Measurements from ENCODE around the gene UCP2. TPM values are rescaled to one million over a fixed set of nuclear protein-coding genes. Genes with fewer than 3 reads are reported as not detected.
A peak's percentile ranks its signal among the peaks of the same experiment; 100 is the strongest.

Gene UCP2
- total RNA-seq, 1 donor: 1.5 TPM

DNA sequence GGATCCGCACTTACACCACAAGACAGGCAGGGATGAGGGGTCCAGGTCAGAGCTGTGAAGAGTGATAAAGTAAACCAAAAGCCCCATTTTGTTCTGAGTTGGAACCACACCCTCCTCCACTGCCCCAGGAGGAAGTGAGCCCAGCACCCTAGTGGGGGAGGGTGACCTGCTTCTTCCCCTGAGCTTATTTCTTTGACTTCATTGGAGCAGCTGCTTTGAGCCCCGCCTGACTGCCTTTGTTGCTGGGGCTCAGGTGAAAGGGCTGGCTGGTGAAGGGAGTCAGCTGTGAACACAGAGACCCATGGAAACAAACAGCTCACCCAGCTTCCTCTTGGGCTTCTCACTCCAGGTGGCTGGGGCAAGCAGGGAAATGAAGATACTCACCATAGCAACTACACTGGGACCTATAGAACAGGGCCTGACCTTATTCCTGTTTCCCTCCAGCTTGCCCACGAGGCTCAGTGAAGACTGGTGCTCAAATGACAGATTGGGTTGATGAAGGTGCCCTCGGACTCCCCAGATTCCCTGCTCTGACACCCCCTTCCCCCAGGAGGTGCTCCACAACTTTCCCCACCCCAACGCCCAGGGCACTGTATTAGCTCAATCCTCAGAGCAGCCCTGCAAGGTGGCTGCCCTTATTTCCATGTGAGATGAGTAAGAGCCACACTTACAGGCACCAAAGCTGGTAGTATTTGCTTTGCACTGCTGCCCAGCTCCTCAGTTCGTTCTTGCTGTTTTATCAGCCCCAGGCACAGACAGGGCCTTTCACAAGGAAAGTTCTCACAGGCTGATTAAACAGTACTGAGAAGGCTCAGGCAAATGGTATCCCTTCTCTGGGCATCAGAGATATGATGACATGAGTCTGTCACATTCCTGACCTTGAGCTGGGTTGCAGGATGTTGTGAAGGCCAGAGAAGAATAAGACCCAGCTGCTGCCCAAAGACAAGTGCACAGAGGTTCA, 2.4 kb downstream of the UCP2 start:
- H3K4me3 ChIP-seq (ENCODE audit: low read depth, low read length): no peak overlapping the region

GRCh38 chr11:73978576-73979086, 4.0 kb downstream of the UCP2 start:
- TF ChIP-seq CTCF (IDR thresholded peaks at IDR 0.05; ENCODE audit: insufficient read depth, low read length): no peak
- peak; percentile 18 for DNase-seq (ENCODE audit: low read depth)

More for the DNA sequence above, 2.4 kb downstream of the UCP2 start:
- no peak for DNase-seq (ENCODE audit: low read depth)
- TF ChIP-seq CTCF (IDR thresholded peaks at IDR 0.05; ENCODE audit: insufficient read depth, low read length): no peak

DNA sequence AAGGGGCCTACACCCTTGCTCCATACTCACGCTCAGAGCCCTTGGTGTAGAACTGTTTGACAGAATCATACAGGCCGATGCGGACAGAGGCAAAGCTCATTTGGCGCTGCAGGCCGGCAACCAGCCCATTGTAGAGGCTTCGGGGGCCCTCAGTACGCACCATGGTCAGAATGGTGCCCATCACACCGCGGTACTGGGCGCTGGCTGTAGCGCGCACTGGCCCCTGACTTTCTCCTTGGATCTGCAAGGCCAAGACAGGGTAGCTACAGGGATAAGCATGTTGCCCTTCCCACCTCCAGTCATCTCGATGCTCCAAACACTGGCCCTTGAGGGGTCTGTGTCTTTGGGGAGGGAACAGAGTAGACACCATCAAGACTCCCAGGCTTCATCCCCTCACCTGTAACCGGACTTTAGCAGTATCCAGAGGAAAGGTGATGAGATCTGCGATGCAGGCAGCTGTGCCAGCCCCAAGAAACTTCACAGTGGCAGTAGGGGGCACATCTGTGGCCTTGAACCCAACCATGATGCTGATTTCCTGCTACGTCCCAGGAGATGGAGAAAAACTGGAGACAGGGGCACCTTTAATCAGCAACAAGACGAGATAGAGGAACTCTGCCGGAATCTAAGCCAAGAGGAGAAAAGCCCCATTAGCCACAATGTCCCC, 4.7 kb downstream of the UCP2 start:
- no peak for DNase-seq (ENCODE audit: low read depth)
- H3K4me3 ChIP-seq (ENCODE audit: low read depth, low read length): no peak overlapping the region
- TF ChIP-seq CTCF (IDR thresholded peaks at IDR 0.05; ENCODE audit: insufficient read depth, low read length): no peak

More at GRCh38 chr11:73978576-73979086, 4.0 kb downstream of the UCP2 start:
- H3K4me3 ChIP-seq (ENCODE audit: low read depth, low read length): no peak overlapping the region

- TF ChIP-seq CTCF (IDR thresholded peaks at IDR 0.05; ENCODE audit: insufficient read depth, low read length): no peak
- H3K4me3 ChIP-seq (ENCODE audit: low read depth, low read length): no peak overlapping the region
- no peak for DNase-seq (ENCODE audit: low read depth)
Measured at GRCh38 chr11:73976451-73977151, 6.0 kb downstream of the UCP2 start.

DNA sequence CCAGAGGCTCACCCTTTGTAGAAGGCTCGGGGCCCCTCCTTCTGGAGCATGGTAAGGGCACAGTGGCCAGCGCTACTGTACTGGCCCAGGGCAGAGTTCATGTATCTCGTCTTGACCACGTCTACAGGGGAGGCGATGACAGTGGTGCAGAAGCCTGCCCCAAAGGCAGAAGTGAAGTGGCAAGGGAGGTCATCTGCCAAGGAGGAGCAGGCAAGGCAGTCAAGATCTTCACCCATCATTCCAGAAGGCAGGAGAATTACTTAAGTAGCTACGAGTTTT, 7.2 kb downstream of the UCP2 start:
- H3K4me3 ChIP-seq (ENCODE audit: low read depth, low read length): no peak overlapping the region
- TF ChIP-seq CTCF (IDR thresholded peaks at IDR 0.05; ENCODE audit: insufficient read depth, low read length): no peak
- DNase-seq (ENCODE audit: low read depth): no peak

DNA sequence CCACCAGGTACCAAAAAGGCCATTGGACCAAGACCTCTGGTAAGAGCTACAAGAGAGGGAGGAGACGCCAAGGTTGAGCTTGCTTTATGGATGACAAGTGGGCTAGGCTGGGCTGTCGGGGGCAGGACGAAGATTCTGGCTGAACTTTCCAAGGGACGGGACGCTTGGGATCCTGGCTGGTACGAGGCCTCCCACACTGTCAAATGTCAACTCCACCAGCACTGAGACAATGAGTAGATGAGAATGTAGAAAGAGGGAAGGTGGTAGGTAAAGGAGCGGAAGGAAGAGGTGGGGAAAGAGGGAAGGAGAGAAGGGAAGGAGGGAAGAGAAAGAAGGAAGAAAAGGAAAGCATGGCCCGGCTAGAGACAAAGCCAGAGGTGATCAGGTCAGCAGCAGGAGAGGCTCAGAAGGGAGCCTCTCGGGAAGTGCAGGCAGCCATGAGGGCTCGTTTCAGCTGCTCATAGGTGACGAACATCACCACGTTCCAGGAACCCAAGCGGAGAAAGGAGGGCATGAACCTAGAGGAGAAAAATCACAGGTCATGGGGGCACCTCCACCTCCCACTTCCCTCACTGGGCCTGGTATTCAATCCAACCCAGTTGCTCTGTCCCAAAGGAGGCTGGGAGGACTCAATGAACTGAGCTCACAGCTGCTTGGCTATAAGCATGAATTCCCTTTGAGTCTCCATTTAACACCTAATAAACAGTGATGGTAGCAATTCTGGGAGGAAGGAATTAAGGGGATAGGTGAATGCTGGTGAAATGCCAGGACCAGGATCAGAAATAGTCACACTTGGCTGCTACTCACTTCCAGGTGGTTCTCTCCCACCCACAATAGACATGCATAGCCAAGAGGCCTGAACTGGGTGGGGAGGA, 7.8 kb downstream of the UCP2 start:
- H3K4me3 ChIP-seq (ENCODE audit: low read depth, low read length): no peak overlapping the region
- DNase-seq (ENCODE audit: low read depth): no peak
- TF ChIP-seq CTCF (IDR thresholded peaks at IDR 0.05; ENCODE audit: insufficient read depth, low read length): no peak

All from fibroblast of the aortic adventitia (primary cell).